Measurements from ENCODE around the gene ATOH8. TPM values are rescaled to one million over a fixed set of nuclear protein-coding genes. Genes with fewer than 3 reads are reported as not detected.
A peak's percentile ranks its signal among the peaks of the same experiment; 100 is the strongest.

Gene ATOH8
- total RNA-seq, 1 experiment from 2014 or later, result 0.20 TPM

GRCh38 chr2:85804583-85804982 lies 50.8 kb downstream of the ATOH8 start:
- Histone ChIP-seq H3K14ac (ENCODE audit: insufficient read depth, low read length) (no peak overlapping the region), H2AK5ac (ENCODE audit: insufficient read length, low read length) (no peak overlapping the region), H3K23ac (ENCODE audit: insufficient read length, low read depth, low read length) (no peak overlapping the region), H3K4ac (ENCODE audit: low read depth, low read length) (no peak overlapping the region), H3K9ac (ENCODE audit: extremely low read depth, insufficient read length, low read length) (no peak overlapping the region), H3T11ph (ENCODE audit: low read length) (no peak overlapping the region), H3K79me2 (ENCODE audit: insufficient read depth, low read length) (no peaks in the 10 kb centered on the region), H3K4me2 (ENCODE audit: insufficient read depth, insufficient read length, low read length) (no peak overlapping the region), H3K4me1 (ENCODE audit: insufficient read depth, low read length) (no peaks in the 10 kb centered on the region), H3K9me3 (ENCODE audit: control insufficient read depth, low read depth, low read length) (no peaks in the 10 kb centered on the region), H2BK15ac (ENCODE audit: low read depth, low read length) (no peak overlapping the region), H3K23me2 (ENCODE audit: insufficient read length, low read depth, low read length, poor library complexity, severe bottlenecking) (no peaks in the 10 kb centered on the region), H3K18ac (ENCODE audit: insufficient read length, low read depth, low read length) (no peak overlapping the region), H4K91ac (ENCODE audit: insufficient read length, low read depth, low read length) (no peak overlapping the region), H3K27ac (ENCODE audit: insufficient read length, low read depth, low read length) (no peak overlapping the region), H2BK5ac (ENCODE audit: insufficient read length, low read length) (no peak overlapping the region), H2BK12ac (ENCODE audit: insufficient read length, low read depth, low read length) (no peak overlapping the region), H2AFZ (ENCODE audit: low read length) (no peak overlapping the region), H3K56ac (ENCODE audit: insufficient read length, low read depth, low read length) (no peak overlapping the region), H4K8ac (replicated peaks; ENCODE audit: insufficient read length, low read depth, low read length) (no peak overlapping the region), H3K79me1 (ENCODE audit: insufficient read depth, low read depth, low read length, poor library complexity, severe bottlenecking) (no peaks in the 10 kb centered on the region), H4K5ac (ENCODE audit: insufficient read length, low read depth, low read length) (no peak overlapping the region), H2BK20ac (ENCODE audit: low read depth, low read length, poor library complexity, severe bottlenecking) (no peak overlapping the region), H4K20me1 (ENCODE audit: control insufficient read depth, insufficient read depth, insufficient read length) (no peaks in the 10 kb centered on the region), H3K27me3 (ENCODE audit: insufficient read depth, low read length) (no peaks in the 10 kb centered on the region), H2BK120ac (ENCODE audit: low read depth, low read length, poor library complexity, severe bottlenecking) (no peak overlapping the region)
- DNase-seq, result no peak
- no CpG with 5 or more reads among the region's 1 CpG for WGBS (ENCODE audit: extremely low coverage, insufficient read length, low lambda C conversion rate)
- Mint-ChIP-seq H3K9me3 (peaks cover 0 to 4% of the 10 kb centered on the region in 2 experiments; a peak in 1 of 5 replicates), H3K36me3 (ENCODE audit: insufficient read depth in 1 of 3, low read depth in 3 of 3) (no peaks in the 10 kb centered on the region; a peak in 1 of 7 replicates), H3K27me3 (ENCODE audit: low read depth) (peaks cover 15% of the 10 kb centered on the region), H3K4me3 (no peak overlapping the region), H3K4me1 (0 out of 4 replicates have a peak, but pooled peaks cover 0 to 2% of the 10 kb centered on the region in 2 experiments), H3K27ac (no peak overlapping the region)
- TF ChIP-seq CTCF (conservative IDR thresholded peaks at IDR 0.05), result peak; percentile 79
